ENCODE data around the gene ANTKMT.
"Not testable (repeated sequence)": the region's sequence is repeated elsewhere in the genome, so short reads cannot be mapped to it uniquely, and the experiment has no call there.

ANTKMT gene

DNA sequence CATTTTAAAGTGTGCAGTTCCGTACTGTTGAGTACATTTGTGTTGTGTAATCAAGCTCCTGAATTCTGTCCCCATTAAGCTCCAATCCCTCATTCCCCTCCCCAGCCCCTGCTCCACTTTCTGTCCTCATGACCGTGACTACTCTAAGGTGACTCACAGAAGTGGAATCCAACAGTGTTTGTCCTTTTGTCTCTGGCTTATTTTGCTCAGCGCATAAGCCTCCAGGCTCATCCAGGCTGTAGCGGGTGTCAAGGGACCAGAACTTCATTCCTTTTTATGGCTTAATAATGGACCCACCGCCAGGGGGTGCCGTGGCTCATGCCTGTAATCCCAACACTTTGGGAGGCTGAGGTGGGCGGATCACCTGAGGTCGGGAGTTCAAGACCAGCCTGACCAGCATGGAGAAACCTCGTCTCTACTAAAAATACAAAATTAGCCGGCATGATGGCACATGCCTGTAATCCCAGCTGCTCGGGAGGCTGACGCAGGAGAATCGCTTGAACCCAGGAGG, 8.2 kb upstream of the ANTKMT start:
- DNase-seq (ENCODE audit: low read depth in 1 of 2, low spot score in 1 of 2): not testable (repeated sequence)

DNA sequence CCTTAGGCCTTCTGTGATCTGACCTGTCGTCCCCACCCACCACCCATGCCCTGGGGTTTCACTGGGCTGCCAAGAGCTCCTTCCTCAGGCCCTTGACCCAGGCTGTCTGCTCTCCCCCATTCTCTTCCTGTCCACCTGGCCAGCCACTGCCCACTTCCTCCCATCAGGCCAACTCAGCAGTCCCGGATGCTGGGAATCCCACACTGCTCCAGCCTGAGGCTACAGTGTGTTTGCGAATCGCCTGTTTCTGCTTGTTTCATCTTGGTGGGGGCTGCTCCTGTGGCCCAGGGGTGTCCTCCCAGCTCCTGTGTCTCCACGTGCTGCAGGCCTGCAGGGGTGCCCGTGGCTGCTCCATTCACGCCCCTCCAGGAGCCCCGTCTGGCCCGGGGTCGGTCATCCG, 6.9 kb upstream of the ANTKMT start:
- DNase-seq (ENCODE audit: low read depth in 1 of 2, low spot score in 1 of 2): no peak

DNA sequence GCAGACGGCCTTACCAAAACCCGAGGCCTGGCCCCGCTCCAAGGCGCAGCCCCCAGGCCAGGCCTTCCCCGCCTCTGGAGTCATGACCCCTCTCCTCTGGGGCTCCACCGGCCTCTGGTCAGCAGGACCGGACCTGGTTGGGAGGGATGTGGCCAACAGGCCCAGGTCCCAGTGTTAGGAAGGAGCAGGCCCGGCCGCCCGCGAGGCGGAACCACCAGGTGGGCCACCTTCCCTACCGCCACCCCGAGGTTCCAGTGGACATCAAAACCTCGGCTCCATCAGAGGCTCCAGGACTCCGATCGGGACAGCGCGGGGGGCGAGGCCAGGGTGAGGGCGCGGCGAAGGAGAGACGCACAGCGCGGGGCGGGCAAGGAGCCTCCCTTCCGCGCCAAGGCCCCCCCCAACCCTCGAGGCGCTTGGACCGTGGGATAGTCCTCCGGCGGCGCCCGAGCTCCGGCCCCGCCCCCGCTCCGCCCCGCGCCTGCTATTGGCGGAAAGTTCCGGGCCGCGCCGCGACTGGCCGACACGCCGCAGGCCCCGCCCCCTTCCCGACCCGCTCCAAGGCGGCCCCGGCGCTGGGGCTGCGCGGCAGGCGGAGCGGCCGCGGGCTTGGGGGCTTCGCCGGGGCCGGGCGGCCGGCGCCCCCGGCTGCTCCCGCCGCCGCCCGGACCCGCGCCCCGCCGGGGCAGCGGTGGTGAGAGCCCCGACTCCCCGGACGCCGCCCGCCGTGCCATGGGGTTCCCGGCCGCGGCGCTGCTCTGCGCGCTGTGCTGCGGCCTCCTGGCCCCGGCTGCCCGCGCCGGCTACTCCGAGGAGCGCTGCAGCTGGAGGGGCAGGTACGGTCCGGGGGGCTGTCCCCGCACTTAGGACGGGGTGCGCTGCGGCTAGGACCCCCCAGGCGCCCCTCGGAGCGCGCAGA, 6.1 kb upstream of the ANTKMT start, which contains the start of gene METRN:
METRN (plus strand) TSS at position 561 of the 919 bp plus-strand sequence; CDS start at position 733, 172 bp downstream.
- DNase-seq (ENCODE audit: low read depth in 1 of 2, low spot score in 1 of 2): peak; percentile 76 to 81

DNA sequence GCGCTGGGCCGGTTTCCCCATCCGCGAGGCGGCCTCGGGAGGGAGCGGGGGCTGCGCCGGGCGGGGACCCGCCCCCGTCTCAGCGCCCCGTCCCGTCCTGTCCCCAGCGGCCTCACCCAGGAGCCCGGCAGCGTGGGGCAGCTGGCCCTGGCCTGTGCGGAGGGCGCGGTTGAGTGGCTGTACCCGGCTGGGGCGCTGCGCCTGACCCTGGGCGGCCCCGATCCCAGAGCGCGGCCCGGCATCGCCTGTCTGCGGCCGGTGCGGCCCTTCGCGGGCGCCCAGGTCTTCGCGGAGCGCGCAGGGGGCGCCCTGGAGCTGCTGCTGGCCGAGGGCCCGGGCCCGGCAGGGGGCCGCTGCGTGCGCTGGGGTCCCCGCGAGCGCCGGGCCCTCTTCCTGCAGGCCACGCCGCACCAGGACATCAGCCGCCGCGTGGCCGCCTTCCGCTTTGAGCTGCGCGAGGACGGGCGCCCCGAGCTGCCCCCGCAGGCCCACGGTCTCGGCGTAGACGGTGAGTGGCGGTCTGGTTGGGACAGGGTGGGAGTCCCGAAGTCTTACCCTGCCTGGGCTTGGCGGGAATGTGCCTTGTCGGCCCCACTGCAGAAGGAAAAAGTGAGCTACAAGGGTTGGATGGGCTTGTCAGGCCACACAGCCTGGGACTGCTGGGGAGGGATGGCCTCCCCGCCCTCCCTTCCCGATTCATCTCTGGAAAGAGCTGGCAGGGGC, 5.3 kb upstream of the ANTKMT start:
- no peak for DNase-seq (ENCODE audit: low read depth in 1 of 2, low spot score in 1 of 2)

DNA sequence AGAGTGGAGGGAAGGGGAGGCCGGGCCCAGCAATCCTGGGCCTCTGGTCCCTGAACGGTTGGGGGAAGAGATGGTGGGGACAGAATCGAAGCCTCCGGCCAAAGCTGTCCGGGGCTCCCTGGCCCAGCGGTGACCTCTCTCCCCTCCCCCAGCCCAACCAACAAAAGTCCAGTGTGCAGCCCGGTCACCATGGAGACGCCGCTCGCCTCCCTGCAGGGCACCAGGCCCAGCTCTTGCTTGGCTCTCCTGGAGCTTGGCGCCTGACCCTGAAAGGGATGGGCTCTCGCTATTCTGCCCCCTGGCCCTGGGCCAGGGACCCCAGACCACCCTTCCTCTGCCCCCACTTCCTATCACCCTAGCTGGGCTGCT, 4.8 kb upstream of the ANTKMT start:
- DNase-seq (ENCODE audit: low read depth in 1 of 2, low spot score in 1 of 2): no peak

DNA sequence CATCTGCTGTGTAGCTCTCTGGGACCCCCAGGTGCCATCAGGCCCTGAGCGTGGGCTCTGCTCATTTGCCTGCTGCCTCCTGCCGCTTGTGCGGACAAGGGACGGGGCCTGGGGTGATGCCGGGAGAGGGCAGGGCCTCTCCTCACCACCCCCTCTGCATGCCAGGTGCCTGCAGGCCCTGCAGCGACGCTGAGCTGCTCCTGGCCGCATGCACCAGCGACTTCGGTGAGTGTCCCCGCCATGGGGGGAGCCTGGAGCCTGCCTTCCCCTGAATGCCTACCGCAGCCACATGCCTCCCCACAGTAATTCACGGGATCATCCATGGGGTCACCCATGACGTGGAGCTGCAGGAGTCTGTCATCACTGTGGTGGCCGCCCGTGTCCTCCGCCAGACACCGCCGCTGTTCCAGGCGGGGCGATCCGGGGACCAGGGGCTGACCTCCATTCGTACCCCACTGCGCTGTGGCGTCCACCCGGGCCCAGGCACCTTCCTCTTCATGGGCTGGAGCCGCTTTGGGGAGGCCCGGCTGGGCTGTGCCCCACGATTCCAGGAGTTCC, 4.1 kb upstream of the ANTKMT start:
- no peak for DNase-seq (ENCODE audit: low read depth in 1 of 2, low spot score in 1 of 2)

DNA sequence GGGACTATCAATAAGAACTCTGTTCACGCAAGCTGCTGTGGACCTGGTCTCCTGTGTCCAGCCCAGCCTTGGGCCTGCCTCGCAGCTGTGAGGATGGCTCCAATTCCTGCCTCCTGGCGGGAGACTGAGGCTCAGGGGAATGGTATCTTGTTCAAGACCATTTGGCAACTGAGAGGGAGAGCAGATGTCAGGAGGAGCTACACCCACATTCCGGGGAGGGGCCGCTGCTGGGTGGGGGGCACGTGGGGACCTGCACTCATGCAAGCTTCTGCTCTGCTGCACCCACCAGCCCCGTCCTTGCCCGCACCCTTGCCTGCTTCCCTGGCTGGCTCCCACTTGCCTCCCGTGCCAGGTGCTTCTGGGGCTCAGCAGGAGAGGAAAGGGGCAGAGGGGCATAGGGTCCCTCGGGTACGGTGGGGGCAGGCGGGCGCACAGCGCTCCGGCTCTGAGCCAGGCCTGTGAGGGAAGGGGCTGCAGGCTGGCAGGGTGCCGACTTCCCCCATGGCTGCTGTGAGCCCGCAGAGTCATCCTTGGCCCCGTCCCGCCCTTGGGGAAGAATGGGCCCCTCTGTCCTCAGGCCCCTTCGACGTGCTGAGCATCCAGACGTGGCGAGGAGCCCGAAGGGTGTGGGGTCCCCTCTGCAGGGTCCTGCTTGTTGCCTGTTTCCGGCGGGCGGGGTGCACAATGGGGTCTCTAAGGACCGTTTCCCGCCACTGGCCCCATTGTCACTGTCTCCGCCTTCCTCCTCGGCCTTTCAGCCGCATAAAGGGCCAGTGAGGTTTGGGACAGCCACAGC, 3.3 kb upstream of the ANTKMT start:
- DNase-seq (ENCODE audit: low read depth in 1 of 2, low spot score in 1 of 2): no peak

DNA sequence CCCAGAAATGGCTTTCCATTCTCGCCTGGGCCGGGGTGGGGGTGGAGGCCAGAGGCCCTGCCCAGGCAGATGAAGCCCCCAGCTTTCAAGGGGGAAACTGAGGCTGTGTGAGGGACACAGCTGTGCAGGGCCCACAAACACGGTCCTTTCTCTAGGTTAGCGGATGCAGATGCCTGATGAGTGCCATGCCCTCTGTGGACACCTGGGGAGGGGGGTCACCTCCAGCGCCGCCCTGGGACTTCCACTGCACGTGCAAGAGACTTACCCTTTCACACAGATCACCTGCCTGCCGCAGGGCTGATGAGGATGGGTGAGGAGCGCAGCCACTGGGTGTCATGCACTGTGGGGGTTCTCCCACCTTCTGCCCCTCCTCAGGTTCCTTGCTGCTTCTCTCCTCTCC, 2.6 kb upstream of the ANTKMT start:
- no peak for DNase-seq (ENCODE audit: low read depth in 1 of 2, low spot score in 1 of 2)

DNA sequence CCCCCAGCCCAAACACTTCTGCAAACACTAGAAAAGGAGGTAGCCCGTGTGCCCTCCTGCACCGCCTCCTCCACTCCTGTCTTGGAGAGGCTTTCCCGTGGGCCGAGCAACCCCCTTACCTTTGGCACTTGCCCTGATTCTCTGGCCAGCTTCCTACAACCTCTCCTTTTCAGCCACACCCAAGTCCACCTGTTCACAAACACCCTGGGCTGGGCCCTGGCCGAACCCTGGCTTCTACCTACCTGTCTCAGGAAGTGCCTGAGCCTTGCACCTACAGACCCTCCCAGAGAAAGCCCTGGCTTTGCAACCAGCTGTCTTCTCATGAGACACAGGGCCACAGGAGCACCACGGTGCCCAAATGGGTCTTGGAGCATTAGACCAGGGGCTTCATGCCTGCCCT, 2.0 kb upstream of the ANTKMT start:
- no peak for DNase-seq (ENCODE audit: low read depth in 1 of 2, low spot score in 1 of 2)

DNA sequence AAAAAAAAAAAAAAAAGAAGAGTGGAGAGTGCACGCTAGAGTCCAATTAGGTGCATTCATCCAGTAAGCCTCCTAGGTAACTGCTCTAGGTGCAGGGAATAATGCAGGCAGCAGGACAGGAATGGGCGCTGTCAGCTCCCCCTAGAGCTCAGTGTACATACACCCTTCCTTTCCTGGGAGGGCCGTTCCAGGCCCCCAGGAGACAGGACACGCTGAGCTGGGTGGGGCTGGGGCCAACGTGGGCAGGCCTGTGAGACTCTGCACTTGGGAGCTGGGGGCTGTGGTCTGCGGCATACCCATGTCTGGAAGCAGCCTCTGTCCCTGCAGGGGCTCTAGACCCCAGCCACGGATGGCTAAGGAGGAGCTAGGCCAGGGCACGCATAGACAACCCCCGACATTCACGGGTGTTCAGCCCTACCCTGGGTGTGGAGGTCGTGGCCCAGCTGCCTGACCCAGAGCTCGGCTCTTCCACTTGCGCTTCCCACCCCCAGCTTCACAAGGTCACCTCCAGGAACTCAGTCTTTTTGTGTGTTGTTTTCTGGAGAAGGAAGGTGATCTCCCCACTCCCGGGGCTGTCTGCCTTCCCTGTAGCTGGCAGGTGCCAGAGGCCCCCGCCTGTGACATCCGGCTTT, 1.0 kb upstream of the ANTKMT start:
- DNase-seq (ENCODE audit: low read depth in 1 of 2, low spot score in 1 of 2): no peak

DNA sequence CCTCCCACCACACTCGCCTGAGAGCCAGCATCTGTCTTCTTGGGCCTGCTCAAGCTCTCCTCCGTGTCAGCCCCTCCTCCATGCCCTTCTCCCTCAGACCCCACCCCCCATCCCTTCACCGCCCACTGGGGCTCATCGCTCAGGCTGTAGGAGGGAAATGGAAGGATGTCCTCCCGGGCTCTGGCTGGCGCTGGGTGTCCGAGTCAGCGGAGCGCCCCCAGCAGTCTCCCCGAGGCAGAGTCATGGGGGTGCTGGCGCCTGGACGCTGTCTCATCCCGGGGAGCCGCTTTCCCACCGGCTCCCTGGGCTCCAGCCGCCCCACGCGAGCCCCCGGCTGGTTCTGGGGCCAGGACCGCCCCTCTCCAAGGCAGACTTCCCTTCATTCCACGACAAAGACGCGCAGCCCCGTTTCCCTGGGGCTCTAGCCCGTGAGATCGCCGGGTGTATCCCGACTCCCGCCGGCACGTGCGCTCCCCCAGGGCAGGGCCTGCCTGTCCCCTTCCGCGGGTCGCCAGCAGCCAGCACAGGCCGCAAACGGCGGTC, 428 bp upstream of the ANTKMT start:
- DNase-seq (ENCODE audit: low read depth in 1 of 2, low spot score in 1 of 2): no peak

DNA sequence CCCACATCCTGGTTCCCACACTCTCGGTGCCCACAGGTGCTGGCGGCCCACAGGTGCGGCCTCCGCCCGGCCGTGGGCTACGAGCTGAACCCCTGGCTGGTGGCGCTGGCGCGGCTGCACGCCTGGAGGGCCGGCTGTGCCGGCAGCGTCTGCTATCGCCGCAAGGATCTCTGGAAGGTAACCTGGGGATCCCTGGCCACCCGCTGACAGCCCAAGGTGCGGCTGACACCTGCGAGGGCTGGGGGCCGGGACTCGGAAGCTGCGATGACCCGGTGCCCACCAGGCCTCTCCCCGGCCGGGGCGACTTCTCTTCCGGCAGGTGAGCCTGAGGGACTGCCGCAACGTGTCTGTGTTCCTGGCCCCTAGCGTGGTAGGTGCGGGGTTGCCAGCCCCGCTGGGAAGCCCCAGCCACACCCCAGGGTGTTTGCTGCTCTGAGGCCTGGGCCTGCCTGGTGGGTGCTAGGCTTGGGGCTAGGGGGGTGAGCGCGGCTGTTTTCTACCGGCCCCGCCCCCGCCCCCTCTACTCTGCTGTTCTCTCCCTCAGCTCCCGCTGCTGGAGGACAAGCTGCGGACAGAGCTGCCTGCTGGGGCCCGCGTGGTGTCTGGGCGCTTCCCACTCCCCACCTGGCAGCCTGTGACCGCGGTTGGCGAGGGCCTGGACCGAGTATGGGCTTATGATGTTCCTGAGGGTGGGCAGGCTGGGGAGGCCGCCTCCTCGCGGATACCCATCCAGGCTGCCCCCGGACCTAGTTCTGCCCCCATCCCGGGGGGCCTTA, 1.0 kb downstream of the ANTKMT start:
- no peak for DNase-seq (ENCODE audit: low read depth in 1 of 2, low spot score in 1 of 2)

DNA sequence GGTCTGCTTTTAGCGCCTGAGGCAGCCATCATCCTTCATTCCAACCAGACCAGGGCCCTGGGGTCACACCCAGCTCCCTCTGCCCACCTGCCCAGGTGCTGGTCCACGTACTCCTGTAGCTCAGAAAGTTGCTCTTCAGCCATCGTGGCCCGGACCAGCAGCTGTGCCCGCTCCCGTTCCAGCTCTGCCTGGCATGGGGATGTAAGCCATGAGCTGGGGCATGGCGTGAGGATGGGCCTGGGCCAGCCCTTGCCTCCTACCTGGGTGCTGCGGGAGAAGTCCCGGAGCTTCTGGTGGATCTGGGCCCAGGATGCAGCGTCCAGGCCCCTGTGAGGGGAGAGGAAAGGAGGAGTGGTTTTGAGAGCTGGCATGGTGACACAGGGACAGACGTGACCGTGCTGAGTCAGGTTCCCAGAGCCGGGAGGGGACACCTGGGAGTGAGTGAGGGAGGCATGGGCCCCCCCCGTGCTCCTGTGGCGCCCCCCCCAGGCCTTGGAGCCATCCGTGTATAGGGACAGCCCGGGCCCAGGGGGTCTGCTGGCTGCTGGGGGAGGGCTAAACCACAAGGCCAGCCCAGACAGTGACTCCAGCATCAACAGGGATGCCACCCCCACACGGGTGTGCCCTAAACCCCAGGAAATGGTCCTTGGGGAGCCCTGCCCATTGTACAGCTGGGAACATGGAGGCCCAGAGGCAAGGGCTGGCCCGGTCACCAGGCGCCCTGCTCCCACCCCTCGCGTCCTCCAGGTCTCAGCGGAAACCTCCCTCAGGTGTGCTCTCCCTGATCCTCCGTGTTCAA, 2.1 kb downstream of the ANTKMT start:
- no peak for DNase-seq (ENCODE audit: low read depth in 1 of 2, low spot score in 1 of 2)

DNA sequence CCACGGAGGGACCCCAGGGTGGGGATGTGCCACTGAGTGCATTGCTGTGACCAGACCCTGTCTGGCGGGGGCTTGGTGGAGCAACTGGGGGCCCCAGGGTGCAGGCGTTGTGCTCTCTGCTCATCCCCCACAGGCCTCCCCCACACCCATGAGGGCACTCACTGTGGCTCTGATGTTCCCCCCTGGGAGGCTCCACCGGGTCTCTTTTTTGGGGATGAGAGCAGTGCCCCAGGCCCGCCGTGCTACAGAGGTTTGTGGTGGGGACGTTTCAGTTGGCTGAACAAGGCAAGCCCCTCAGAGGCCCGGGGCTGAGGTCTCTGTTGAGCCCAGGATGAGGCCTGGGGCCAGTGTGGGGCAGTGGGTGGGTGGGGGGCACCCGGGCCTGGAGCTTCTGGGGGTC, 2.7 kb downstream of the ANTKMT start:
- DNase-seq (ENCODE audit: low read depth in 1 of 2, low spot score in 1 of 2): no peak

DNA sequence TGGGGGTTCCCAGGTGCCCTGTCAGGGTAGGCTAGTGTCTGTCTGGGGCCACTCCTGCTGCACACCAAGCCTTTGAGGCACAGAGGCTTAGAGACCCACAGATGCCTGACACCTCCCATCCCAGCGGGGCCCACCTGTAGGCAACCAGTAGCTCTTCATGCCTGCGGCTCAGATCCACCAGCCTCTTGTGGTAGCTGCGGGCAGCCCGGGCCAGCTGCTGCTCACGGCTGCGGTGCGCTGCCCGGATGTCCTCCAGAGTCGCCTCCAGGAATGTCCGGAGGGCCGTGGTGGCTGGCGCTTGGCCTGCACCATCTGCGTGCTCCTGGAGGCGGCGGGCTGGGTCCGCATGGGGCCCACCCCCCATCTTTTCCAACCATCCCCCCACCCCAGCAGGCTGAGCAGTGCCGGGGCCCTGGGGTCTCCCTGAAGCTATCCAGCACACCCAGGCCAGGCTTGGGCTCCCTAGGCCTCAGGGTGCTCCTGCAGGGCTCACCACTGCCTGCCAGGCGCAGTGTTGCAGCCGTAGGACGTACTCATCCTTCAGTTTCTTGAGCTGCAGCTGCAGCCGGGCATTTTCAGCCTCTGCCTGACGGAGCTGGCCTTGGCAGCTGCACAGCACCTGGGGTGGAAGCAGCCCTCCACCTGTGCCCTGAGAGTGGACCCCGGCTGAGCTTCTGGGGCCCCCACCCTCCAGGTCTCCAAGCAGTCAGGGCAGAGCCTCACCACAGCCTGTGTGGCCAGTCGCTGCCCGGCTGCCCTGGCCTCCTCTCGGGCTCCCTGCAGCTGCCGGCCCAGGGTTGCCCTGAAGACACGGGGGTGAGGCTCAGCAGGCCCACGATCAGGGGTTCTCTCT, 3.5 kb downstream of the ANTKMT start:
- no peak for DNase-seq (ENCODE audit: low read depth in 1 of 2, low spot score in 1 of 2)

DNA sequence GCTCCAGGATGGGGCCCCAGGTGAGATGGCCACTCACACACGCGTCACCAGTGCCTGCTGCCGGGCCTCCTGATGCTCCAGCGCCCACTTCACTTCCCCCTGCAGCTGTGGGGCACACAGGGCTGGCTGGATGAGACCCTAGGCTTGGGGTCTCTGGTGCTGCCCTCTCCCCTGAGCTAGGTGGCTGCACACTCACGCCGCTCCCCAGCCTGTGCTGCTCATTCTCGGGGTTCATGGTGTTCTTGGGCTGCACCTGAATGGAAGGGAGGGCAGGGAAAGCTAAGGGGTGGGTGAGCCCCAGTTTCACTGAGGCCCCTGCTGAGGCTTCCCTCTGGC, 4.1 kb downstream of the ANTKMT start:
- DNase-seq (ENCODE audit: low read depth in 1 of 2, low spot score in 1 of 2): no peak

DNA sequence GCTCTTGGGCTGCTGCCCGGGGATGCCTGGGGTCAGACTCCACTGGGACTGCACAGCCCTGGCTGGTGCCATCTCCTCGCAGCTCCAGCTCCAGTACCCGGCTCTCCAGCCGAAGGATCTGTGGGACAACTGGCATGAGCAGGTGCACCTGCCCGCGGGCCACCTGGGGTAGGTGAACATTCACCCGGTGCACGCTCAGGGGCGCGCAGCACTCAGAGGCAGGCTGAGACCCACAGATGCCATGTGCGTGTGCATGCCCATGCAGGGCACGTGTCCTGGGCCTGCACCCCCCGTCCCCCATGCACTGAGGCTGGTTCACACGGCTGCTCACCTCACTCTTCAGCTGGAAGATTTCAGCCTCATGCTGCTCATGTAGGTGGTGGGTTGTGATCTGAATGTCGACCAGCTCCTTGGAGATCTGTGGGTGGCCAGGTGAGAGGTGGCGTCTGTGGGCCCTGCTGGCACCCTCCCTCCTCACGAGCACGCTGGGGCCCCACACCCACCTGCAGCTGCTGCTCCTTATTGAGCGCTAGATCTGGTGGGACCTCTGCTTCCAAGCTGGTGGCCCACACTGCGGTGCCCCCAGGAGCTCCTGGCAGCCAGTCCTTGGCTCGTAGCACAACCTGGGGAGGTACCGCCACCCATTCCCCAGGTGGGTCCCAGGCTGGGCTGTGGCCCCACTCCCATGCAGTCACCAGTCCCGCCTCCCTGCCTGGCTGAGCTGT, 4.7 kb downstream of the ANTKMT start:
- no peak for DNase-seq (ENCODE audit: low read depth in 1 of 2, low spot score in 1 of 2)

DNA sequence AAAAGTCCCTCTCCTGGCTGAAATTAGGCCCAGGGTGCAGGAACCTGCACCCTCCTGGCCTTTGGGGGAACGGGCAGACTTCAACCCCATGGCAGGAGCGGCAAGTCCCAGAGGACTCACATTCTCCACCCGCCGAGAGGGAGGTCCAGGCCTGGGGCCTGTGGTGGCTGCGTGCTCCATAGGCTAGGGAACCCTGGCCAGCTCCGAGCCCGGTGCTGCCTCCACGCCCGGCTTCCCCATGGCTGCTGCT, 5.2 kb downstream of the ANTKMT start:
- DNase-seq (ENCODE audit: low read depth in 1 of 2, low spot score in 1 of 2): no peak

Measured in activated CD4-positive, alpha-beta T cell treated with anti-CD3 and anti-CD28 coated beads, Interleukin-2, amount 50 U/mL, for 24 hours (primary cell).